ENCODE data around the gene OR4C45. TPM values are rescaled to one million over a fixed set of nuclear protein-coding genes. Genes with fewer than 3 reads are reported as not detected.
A peak's percentile ranks its signal among the peaks of the same experiment; 100 is the strongest.

OR4C45 gene
- total and polyA plus RNA-seq, 9 of the 15 experiments (the other 6 are each of a cell fraction or from before 2014, with no cell fraction given), result not detected

DNA sequence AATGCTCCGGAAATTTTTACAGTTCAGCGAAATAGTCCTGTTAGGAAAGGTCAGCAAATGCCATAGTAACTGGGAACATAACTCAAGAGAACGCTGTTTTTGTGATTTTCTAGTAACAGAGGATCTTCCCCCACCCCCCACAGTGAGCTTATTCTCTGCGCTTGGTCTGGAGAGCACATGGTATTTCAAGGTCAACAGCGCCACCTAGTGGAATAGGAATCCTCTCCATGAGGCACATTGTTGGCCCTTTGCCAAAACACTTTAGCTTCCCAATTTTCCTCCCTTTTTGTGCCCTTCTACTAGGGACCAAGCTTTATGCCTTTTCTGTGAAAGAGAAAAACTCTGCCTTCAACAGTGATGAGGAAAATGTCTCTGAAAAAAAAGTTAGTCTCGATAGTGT lies 37.1 kb upstream of the OR4C45 start (continued):
- TF ChIP-seq, protein P1, sequence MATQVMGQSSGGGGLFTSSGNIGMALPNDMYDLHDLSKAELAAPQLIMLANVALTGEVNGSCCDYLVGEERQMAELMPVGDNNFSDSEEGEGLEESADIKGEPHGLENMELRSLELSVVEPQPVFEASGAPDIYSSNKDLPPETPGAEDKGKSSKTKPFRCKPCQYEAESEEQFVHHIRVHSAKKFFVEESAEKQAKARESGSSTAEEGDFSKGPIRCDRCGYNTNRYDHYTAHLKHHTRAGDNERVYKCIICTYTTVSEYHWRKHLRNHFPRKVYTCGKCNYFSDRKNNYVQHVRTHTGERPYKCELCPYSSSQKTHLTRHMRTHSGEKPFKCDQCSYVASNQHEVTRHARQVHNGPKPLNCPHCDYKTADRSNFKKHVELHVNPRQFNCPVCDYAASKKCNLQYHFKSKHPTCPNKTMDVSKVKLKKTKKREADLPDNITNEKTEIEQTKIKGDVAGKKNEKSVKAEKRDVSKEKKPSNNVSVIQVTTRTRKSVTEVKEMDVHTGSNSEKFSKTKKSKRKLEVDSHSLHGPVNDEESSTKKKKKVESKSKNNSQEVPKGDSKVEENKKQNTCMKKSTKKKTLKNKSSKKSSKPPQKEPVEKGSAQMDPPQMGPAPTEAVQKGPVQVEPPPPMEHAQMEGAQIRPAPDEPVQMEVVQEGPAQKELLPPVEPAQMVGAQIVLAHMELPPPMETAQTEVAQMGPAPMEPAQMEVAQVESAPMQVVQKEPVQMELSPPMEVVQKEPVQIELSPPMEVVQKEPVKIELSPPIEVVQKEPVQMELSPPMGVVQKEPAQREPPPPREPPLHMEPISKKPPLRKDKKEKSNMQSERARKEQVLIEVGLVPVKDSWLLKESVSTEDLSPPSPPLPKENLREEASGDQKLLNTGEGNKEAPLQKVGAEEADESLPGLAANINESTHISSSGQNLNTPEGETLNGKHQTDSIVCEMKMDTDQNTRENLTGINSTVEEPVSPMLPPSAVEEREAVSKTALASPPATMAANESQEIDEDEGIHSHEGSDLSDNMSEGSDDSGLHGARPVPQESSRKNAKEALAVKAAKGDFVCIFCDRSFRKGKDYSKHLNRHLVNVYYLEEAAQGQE (IDR thresholded peaks at IDR 0.05; ENCODE audit: borderline replicate concordance), result peak; percentile 43; the same call in 1 of the 2 replicates
- TF ChIP-seq, protein P1 (CRISPR knock-in tag; IDR thresholded peaks at IDR 0.05; ENCODE audit: low read depth), result no peak
- TF ChIP-seq ZNF174 (CRISPR knock-in tag; IDR thresholded peaks at IDR 0.05) (no peak), ZNF75A (CRISPR knock-in tag; IDR thresholded peaks at IDR 0.05) (no peak), ZNF77 (CRISPR knock-in tag; IDR thresholded peaks at IDR 0.05) (no peak), USF1 (CRISPR knock-in tag; IDR thresholded peaks at IDR 0.05) (no peak), SMARCC2 (IDR thresholded peaks at IDR 0.05; ENCODE audit: low read depth) (no peak), ZNF175 (CRISPR knock-in tag; IDR thresholded peaks at IDR 0.05; ENCODE audit: low read depth) (no peak), ELF4 (CRISPR knock-in tag; IDR thresholded peaks at IDR 0.05) (no peak), MEIS2 (IDR thresholded peaks at IDR 0.05; ENCODE audit: partially characterized antibody) (no peak), NCOA4 (IDR thresholded peaks at IDR 0.05; ENCODE audit: partially characterized antibody) (no peak), HDGF (IDR thresholded peaks at IDR 0.05) (no peak), TAF9B (IDR thresholded peaks at IDR 0.05; ENCODE audit: partially characterized antibody) (no peak), PHF20 (IDR thresholded peaks at IDR 0.05; ENCODE audit: partially characterized antibody) (no peak)
- TF ChIP-seq, protein P2, sequence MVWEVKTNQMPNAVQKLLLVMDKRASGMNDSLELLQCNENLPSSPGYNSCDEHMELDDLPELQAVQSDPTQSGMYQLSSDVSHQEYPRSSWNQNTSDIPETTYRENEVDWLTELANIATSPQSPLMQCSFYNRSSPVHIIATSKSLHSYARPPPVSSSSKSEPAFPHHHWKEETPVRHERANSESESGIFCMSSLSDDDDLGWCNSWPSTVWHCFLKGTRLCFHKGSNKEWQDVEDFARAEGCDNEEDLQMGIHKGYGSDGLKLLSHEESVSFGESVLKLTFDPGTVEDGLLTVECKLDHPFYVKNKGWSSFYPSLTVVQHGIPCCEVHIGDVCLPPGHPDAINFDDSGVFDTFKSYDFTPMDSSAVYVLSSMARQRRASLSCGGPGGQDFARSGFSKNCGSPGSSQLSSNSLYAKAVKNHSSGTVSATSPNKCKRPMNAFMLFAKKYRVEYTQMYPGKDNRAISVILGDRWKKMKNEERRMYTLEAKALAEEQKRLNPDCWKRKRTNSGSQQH (CRISPR knock-in tag; IDR thresholded peaks at IDR 0.05), result no peak
- TF ChIP-seq, protein P3, sequence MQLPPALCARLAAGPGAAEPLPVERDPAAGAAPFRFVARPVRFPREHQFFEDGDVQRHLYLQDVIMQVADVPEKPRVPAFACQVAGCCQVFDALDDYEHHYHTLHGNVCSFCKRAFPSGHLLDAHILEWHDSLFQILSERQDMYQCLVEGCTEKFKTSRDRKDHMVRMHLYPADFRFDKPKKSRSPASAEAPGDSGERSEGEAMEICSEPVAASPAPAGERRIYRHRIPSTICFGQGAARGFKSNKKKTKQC (CRISPR knock-in tag; IDR thresholded peaks at IDR 0.05), result no peak
- TF ChIP-seq, protein P4, sequence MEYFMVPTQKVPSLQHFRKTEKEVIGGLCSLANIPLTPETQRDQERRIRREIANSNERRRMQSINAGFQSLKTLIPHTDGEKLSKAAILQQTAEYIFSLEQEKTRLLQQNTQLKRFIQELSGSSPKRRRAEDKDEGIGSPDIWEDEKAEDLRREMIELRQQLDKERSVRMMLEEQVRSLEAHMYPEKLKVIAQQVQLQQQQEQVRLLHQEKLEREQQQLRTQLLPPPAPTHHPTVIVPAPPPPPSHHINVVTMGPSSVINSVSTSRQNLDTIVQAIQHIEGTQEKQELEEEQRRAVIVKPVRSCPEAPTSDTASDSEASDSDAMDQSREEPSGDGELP (CRISPR knock-in tag; IDR thresholded peaks at IDR 0.05; ENCODE audit: borderline replicate concordance), result no peak
- TF ChIP-seq, protein P5, sequence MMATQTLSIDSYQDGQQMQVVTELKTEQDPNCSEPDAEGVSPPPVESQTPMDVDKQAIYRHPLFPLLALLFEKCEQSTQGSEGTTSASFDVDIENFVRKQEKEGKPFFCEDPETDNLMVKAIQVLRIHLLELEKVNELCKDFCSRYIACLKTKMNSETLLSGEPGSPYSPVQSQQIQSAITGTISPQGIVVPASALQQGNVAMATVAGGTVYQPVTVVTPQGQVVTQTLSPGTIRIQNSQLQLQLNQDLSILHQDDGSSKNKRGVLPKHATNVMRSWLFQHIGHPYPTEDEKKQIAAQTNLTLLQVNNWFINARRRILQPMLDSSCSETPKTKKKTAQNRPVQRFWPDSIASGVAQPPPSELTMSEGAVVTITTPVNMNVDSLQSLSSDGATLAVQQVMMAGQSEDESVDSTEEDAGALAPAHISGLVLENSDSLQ (IDR thresholded peaks at IDR 0.05), result no peak

Measured in K562 (cell line).